Activated CD4-positive, alpha-beta T cell treated with anti-CD3 and anti-CD28 coated beads, Interleukin-2, amount 50 U/mL, for 48 hours (primary cell): ENCODE results near the gene HOXB4.

Experiments
- DNase-seq, 2 experiments: peaks; one replicate each; pipeline ENCODE4 v3.0.0-alpha.2; 2020

The HOXB4 gene

DNA sequence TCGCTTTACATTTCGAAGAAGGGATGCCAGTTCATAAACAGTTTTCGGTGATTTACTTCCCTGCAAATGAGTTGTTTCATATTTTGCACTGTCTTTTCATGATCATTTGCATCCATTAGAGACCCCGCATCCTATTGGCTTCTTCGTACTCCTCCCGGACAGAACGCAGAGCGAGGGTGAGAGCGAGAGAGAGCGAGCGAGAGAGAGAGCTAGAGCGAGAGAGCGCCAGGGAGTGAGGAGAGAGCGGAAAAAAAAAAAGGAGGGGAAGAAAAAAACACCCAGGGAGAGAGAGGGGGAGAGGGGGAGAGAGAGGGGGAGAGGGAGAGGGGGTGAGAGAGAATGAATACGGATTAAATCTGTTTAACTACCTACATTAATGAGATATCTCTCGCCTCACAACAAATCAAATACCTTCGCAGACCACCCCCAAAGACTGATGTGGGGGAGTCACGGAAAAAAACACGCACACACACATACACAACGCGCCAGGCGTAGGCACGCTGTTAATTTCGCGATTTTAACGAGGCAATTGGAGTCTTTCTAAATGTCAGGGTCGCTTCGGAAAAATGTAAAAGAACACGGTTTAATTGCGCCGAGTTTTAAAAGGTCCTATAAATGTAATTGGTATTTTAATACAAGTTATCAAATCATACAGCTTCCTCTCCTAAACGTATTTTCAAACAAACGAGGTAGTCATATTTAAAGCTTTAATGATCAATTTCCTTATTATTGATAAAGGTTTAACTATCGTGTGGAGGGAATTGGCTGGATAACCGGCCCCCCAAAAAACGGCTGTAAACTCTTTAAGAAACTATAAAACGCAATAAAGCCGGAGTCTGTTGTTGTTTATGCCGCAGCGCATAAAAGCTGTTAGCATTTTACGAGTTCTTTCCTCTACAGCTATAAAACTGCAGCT, 37.2 kb upstream of the HOXB4 start, which contains the start of gene HOXB8:
HOXB8 (minus strand) TSS at position 246 of the 916 bp plus-strand sequence. CDS start 588 bp downstream, outside the sequence.
- no peak for DNase-seq

DNA sequence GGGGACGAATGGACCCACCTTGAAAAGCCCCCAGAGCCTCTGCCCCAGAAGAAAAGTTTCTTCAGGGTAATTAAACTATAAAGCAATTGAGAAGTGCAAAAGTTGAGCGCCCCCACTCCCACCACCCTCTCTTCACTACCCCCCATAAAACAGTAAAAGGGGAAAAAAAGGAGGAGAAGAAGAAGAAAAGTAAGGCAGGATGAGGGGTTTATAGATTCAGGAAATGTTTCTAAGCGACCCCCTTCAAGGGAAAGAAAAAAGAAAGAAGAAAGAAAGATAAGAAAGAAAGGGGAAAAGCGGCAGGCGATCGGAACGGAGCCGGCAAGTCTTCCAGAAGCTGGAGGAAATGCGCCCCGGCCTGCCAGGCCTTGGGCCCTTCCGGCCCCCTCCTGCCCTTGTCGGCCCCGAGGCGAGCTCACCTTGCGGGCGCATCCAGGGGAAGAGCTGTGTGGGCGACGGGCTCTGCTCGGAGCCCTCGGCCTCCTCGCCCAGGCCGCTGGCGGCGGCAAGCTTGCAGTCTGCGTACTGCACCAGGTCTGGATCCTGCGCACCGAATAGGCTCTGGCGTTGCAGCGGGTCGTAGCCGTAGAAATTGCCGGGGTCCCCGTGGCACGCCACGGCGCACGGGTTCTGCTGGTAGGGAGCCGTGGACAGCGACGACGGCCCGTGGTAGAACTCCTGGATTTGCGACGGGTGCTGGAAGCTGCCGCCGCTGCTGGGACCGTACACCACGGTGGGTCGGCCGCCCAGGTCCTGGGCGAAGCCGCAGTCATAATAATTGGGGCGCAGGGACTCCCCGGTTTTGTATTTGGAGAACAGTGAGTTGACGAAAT, 35.9 kb upstream of the HOXB4 start:
- DNase-seq = peak; percentile 42 to 44

DNA sequence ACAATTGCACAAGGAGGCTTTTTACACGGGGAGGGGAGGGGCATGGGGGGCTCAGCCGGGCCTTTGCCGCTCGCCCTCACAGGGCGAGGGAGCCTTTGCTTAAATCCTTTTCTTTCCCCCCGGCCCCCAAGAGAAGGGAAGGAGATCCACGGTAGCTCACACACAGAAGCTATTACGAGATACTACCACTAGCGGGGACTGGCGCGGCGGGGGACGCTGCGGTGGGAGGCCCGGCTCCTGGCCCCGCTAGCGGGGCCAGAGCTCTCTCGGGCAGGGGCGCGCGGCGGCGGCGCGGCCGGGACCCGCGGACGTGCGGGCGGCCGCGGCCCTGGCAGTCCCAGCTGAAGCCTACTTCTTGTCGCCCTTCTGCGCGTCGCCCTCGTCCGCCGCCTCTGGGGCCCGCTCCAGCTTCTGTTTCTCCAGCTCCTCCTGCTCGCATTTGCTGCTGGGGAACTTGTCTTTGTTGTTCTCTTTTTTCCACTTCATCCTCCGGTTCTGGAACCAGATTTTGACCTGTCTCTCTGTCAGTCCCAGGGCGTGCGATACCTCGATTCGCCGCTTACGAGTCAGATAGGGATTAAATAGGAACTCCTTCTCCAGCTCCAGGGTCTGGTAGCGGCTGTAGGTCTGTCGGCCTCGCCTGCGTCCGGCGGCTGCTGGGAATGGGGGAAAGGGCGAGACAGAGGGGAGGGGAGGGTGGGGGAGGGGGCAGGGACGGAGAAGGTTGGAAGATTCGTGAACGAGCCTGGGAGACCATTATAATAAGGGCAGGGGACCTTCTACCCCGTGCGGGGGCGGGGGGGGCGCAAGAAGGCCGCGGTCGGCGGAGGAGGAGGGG, 34.9 kb upstream of the HOXB4 start:
- peak; percentile 50 to 53 for DNase-seq

DNA sequence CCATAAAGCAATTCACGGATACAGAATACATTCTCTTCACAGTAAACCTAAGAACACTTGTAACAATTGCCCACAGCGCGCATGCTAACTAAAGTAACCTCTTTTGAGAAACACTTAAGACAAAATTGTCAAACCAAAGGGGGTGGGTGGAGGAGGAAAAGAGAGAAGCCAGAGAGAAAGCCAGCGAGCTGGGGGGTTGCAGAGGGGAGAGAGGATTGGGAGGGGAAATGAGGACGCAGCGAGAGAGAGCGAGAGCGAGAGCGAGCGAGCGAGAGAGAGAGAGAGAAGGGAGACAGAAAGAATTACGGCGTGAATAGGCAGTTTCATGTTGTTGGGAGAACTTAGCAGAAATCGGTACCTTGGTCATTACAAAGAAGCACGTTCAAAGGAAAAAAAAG, 34.3 kb upstream of the HOXB4 start:
- DNase-seq = no peak

DNA sequence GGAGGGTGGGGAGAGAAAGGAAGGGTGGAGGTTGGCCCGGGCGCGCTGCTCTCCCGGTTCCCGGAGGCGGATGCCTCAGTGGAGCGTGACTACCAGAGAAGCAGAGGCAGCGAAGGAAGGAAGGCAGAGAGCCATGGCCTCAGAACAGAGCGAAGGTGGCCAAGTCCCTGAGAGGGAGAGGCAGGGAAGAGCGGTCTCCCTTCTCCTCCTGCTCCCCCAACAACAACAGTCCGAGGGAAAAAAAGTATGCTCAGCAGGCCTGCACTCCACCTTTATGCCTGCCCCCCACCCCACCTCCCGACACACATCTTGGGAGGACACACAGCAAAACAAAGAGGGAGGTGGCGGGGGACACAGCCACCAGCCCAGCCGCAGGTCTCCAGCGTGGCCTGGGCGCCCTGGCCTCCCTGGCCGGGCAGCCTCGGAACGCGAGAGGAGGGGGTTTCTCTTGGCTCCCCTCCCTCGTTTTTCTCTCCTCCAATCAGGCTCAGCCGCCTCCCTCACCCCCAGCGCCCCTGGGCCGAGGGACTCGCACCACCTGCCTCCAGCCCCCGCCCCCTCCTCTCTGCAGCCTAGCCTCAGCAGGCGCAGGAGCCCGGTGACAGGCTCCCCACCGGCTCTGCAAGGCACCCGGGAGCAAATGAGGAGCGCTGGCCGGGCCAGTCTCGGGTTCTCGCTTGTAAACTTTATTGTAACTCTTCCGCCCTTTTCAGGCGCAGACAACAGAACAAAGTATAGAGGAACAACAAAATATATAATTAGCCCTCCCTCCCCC, 33.7 kb upstream of the HOXB4 start:
- DNase-seq = peak; percentile 24 to 39

DNA sequence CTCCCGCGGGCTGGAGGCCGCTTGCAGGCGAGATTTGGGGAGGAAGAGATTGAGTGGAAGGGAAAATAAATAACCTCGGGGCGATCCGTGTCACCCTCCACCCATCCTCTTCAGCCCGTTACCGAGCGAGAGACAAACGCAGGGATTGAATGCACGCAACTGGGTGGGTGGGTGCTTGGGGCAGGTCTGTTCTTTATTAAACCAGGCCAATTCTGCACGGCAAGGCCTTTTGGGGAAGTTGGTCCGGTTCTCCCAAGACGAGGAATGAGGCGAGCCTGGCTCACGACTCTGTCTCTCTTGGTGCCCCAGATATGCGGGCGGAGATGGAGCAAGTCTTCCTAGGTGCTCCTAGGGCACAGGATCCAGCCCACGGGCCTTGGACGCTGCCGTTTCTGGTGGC, 33.1 kb upstream of the HOXB4 start:
- no peak for DNase-seq

DNA sequence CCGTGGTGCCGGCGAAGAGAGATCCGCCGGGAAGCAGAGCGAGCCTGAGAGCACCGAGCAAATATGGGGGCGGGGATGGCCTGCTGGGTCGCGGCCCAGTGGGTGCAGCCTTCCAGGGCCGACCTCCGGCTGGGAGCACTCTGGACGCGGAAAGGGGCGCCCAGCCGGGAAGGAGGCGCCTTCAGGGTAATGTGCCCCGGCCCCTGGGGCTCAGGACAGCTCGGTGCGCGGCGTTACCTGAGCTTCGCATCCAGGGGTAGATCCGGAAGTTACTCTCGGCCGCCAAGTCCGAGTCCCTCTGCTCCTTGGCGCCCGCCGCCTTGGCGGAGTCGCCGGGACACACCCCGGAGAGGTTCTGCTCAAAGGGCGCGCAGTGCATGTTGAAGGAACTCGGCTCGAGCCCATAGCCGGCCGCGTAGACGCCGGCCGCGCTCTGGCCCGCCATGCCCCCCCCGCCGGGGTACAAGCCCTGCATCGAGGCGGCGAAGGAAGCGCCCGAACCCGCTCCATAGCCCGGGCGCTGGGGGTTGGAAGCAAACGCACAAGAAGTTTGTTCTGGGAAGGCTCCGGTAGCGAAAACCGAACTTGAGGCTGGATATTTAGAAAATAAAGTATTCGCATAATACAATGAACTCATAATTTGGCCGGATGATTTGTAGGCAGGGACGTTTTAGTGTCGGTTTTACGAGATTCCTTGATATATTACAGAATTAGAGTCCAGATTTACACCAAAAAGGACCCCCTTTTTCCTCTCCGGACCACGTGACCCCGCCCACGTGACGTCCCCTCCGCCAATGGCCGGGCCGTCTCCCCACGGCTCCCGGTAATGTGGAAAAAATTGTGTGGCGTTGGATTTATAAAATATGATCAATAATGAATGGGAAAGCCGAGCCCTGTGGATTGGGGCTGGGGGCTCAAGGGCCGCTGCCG, 32.4 kb upstream of the HOXB4 start, which contains the start of gene HOXB7:
HOXB7 (minus strand) TSS at position 736 of the 930 bp plus-strand sequence; CDS start at position 637, 99 bp downstream.
- DNase-seq = peak; percentile 75 to 82

DNA sequence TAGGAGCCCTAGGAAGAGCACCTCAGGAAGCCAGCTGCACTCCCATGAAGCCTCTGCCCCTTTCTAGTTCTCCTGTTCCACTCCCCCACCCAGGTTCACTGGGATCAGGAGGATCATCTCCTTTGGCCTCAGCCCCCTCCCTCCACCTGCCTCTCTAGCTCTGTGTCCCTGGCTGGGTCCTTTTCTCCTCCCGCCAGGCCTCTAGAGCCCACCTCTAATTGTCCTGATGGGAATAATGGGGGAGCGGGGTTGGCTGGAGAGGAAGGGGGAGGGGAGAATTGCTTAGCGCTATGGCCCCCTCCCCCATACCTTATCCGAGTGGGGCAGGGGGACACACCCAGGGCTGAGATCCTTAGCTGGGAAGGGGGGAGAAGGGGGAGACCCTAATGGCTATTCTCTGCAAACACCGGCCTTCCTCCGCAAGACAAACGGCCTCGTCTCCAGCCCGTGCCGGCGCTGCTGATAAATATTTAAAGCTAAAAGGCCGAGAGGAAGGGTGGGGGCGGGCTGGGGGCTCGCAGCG, 31.7 kb upstream of the HOXB4 start:
- no peak for DNase-seq

DNA sequence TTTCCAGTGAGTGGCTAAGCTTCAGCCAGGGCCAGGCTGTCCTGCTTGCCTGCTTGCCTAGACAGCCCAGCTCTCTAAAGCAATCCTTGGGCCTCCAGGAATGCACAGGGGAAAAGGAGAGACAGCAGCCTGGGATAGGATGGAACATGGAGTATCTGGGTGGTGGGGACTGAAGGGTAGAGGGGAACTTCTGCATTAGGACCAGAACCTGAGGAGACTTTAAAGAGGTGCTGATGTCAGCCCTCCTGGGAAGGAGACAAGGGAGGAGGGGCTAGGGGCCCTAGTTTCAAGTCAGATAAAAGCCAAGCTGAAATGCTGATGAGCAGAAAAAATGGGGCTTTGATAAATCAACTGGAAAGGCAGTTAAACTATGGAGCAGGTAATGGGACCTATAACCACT, 30.9 kb upstream of the HOXB4 start:
- DNase-seq = no peak

DNA sequence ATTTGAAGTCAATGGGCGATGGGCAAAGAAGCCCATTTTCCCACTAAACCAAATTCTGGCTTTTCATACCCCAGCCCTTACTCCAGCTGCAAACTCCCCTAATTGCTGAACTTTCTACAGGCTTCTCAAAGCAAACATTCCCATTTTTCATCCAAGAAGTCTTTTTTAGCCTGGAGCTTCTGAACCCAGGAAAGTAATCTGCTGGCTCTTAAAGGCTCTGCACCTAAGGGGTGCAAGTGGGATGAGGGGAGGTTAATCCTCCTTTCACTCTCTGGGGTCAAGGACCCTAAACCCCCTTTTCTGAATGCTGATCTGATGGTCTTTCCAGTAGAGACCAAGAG, 30.3 kb upstream of the HOXB4 start:
- DNase-seq = no peak

DNA sequence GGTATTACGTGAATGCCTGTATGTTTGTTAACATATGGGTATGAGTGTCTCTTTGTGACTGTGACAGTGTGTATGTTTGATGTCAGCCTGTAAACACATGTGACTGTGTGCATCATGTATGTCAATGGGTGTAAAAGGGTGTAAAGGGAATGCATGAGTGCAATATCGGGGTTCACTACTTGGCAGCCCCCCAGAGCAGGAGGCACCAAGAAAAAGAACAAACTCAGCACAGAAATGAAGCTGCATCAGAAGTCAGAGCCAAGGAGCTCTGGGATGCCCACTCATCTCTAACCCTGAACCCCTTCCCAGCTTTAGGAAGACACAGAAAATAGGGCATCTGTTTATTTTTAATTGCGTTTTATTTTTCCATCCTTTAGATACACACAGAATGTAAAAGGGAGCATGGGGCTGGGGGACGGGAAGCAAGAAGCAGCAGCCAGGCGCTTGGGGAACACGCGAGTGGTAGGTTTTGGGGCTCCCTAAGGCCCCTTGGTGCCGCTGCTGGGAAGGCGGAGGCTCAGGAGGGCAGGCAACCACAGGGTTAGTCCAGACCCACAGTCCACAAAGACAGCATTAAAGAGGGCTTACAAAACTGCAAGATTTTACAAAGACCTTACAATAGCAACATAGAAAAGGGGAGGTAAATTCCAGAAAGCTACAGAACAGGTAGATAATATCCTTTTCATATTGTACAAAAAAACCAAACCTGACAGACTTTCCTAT, 28.9 kb upstream of the HOXB4 start:
- no peak for DNase-seq

DNA sequence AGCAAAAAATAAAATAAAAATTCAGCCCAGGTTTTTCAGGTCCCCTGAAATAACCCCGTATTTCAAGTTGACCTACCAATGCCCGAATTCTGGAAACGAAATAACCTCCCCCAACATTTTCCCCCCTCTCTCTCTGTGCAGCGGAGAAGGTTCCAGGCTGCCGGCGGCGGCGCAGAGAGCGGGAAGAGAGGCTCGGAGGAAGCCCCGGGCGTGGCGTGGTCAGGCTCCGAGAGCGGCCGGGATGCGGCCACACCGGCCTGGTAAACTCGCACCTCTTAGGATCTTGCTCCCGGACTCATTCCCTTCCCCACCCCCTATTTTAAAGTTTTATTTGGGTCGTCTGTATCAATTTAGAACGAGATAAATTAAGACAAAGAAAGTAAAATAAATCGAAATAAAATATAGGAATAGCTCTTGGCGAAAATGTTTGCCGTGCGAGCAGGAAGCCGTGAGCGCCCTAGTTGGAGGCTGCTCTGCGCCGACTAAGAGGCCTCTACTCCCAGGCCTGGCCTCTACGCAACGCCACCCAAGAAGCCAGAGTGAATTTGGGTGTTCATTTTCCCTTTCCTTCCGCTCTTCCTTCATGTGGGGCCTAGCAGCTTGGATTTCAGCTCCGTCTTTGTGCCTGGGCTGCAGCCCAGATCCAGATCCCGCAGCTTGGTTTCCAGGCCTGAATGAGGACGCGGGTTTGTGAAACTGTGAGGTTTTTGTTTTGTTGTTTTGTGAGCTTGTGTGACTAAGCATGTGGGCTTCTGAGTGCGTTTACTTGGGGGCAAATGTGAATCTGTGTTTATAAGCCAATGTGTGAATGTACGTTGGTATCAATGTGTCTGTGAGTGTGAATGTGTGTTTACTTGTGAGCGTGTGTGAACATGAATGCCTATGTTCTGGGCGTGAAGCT, 28.1 kb upstream of the HOXB4 start:
- DNase-seq = no peak

DNA sequence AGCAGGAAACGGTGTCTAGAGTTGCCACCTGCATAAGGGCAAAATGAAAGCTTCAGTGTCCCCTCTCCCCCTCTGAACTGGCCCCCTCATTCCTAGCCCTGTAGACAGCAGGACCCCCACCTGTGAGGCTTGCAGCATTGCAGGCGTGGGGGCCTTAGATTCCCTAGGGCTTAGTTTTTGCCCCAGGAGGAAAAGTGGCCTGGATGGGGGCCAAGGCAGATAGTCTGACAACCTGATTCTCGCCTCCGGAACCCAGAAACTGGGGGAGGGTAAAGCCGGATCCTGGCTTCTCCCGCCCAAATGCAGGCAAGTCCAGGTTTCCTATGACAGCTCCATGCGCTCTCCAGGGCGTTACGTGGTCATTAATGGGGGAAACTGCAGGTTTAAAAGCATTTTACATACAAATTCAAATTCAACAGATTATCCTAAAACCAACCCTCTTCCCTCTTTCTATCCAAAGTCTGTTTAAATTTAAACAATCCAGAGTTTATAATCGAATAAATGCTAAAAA, 27.3 kb upstream of the HOXB4 start:
- no peak for DNase-seq

DNA sequence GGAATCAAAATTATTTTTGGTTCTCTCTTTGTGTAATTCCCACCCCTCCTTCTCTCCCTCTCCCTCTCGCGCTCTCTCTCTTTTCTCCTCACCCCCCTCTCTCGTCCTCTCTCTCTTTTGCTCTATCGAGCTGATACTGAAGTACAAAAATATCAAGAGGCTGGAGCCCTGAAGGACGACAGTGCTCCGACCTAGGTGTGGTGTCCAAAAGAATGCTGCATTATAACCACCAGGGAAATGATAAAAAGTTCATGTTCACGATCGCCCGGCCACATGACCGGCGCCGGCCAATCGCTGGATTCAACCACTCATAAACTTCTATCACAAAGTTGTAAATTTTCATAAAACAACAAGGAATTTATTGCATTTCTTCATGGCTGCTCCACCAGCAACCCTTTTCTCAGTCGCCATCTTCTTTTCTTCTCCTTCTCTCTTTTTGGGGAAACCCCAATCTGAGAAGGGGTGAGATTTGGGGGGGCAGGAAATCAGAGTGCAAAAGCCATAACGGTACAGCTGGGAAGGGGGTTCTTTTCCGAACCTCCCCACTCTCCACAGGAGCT, 26.7 kb upstream of the HOXB4 start, which contains the start of gene HOXB6:
HOXB6 (minus strand) TSS at position 217 of the 560 bp plus-strand sequence. CDS start 6,836 bp downstream, outside the sequence.
- DNase-seq = no peak

DNA sequence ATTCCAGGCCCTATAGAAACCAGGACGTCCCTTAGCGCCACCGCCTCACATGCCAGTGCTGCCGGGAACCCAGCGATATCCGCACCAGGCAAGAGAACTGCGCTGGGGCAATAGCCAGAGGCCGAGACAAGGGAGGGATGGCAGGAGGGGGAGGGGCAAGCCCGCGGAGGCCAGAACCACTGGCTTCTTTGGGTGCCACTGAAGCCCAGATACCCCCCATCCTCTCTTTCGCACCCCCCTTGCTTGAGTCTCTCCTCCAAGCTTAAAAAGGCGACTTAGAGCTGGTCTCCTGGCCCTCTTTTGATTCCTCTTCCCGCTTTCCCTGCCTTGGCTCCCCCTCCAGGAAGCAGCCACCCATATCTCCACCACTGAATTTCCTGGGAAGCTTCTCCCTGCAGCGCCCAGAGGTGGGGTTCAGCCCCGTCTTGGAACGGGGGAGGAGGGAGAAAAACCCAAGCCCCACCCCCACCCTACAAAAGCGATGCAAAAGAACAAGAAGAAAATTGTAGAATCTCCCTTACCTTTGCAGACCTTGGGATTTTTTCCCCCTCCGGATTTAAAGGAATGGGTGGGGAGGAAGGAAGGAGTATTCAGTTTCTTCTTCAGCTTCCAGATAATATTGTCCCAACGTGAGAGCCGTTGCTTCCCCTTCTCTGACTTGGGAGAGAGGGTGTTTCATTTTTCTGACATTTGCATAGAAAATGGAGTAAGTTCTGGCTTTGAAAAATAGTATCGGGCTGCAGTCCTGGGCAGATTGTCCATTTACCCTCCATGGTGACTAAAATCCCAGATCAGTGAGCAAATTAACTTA, 26.0 kb upstream of the HOXB4 start:
- DNase-seq = no peak

DNA sequence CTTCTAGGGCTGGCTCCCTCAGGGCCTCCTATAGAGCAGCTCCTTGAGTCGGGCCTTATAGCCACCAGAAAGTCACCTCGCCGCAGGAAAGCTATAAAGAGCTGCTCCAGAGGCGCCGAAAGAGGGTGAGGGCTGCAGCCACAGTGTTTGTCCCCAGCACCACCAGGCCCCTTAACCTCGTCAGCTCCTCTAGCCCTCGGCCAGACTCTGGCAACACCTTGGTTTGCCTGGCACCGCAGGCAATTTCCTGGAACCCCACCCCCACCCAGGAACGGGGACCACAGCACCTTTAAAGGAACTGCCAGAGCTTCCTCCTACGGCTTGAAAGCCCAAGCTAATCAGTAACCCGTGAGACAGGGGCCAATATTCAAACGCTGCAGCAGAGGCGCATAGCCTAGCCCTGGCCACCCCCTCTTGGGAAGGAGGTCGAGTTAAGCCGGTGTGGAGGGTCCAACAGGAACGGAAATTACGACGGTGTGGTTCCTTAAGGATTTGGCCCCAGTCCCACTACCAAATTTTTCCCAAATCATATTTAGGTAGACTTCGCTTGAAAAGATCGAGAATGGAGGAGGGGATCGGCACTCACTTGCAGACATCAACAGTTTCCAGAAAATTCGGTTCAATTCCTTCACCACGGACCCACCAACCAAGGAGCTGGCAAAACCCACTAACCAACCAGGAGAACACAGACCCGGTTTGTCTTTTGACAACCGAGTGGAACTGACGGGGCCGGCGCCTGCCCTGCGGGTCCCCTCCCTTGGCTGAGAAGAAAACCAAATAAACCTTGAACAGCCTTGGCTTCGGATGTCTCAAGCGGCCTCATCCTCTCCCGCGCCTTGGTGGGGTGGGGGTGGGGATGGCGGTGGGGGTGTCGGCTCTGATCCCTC, 23.6 kb upstream of the HOXB4 start:
- no peak for DNase-seq
